Ovary (tissue), 9 donors: ENCODE data around the gene OBSCN. TPM values are rescaled to one million over a fixed set of nuclear protein-coding genes. Genes with fewer than 3 reads are reported as not detected.

Source experiments
- DNase-seq, 5 donors: peaks; one replicate each; pipeline ENCODE4 v3.0.0-alpha.2; 2019 to 2020
- H3K27ac ChIP-seq, 2 donors: fragments of 200-600 bp; one replicate each; pipeline versions ENCODE4 v1.5.1 to v1.8.0; 2019 to 2022
- H3K27me3 ChIP-seq: fragments of 200-600 bp; one replicate; pipeline ENCODE4 v1.8.0; 2022
- H3K36me3 ChIP-seq: fragments of 200-600 bp; sonication (generic); one replicate; pipeline ENCODE4 v1.5.1; 2019
- H3K4me1 ChIP-seq: one replicate; pipeline ENCODE4 v1.8.1; 2013; ENCODE audit warnings: mild to moderate bottlenecking, moderate library complexity; ENCODE audit not compliant: insufficient read depth
- H3K4me3 ChIP-seq: fragments of 200-600 bp; sonication (generic); one replicate; pipeline ENCODE4 v1.5.1; 2017
- H3K9me3 ChIP-seq, 2 donors: fragments of 200-600 bp in 1 of 2; sonication (generic) in 1 of 2; one replicate each; pipeline versions ENCODE4 v1.5.1 to v1.8.1; 2013 to 2019; ENCODE audit warnings: mild to moderate bottlenecking in 1 of 2, moderate library complexity in 1 of 2
- CTCF ChIP-seq, 3 donors: fragments of 450-650 bp in 2 of 3; fragments of 200-600 bp in 1 of 3; IDR thresholded peaks; one replicate each; pipeline versions ENCODE4 v1.5.1 to v1.8.0; 2016 to 2022; ENCODE audit warnings: antibody characterized with exemption in 3 of 3, mild to moderate bottlenecking in 1 of 3
- EP300 ChIP-seq: sonication (generic); formaldehyde crosslinking; IDR thresholded peaks from one replicate; pipeline ENCODE4 v1.6.1; 2017; ENCODE audit warnings: antibody characterized with exemption
- POLR2A ChIP-seq: fragments of 450-650 bp; IDR thresholded peaks from one replicate; pipeline ENCODE4 v1.6.1; 2017; ENCODE audit warnings: antibody characterized with exemption, mild to moderate bottlenecking, moderate library complexity
- WGBS, 3 donors: extraction: QIAGEN DNeasy Blood & Tissue Kit in 1 of 3; methylation state at CpG; one replicate each; pipeline versions ENCODE4 v1.1.5 to v1.1.7; 2013 to 2017; 5-methylcytosine and 5-hydroxymethylcytosine counted together
- intact Hi-C, 4 donors: fragments of 100-400 bp; cut with DNase I; formaldehyde crosslinking; loops; one replicate each; pipeline versions ENCODE4 v1.11.0 to v1.15.1; 2022 to 2023
- polyA plus RNA-seq, 2 donors: library from polyadenylated mRNA; stranded (reverse); fragments of 200-250 nt in 1 of 2; fragments of 350-450 nt in 1 of 2; fragmentation: Illumina TruSeq in 1 of 2; extraction: RNeasy Lipid Tissue Mini Kit (QIAGEN cat#74804) in 1 of 2; gene quantifications; one replicate each; pipeline ENCODE4 v1.2.3, GENCODE V29; 2013 to 2014
- total RNA-seq, 7 donors: library from RNA; depleted of rRNA in 2 of 7; stranded (reverse); fragments of >200 nt in 2 of 7; fragmentation: NEBNext Ultra II Directional in 3 of 7; extraction: Animal tissue kit (Norgen Biotek cat#: 25700) in 3 of 7; gene quantifications; one replicate each; pipeline versions ENCODE4 v1.1.0 to v1.2.4, GENCODE V29; 2016 to 2023
- donor health status: DM: no; HTN: no; CAD: no; lungs with moderate emphysema.
- donor health status: DM: no; HTN: no; CAD: no.
- donor health status: Bipolar disorder and iron deficiency.
- donor health status: DM: yes; HTN: yes; CAD: no.
- donor health status: DM: no; HTN: no; CAD: no.
- donor health status: DM: yes; HTN: yes; CAD: no.

Gene OBSCN
- total and polyA plus RNA-seq, 9 donors: 3.5 to 37.1 (median 29.0) TPM

GRCh38 chr1:228293816-228294500 lies 86.1 kb downstream of the OBSCN start:
- H3K9me3 ChIP-seq: no peaks in the 10 kb centered on the region
- WGBS, 3 donors: 83 to 94% (median 92%) methylated on average over 14 of the region's 14 CpGs
- DNase-seq: peak in 2 of 5 donors; percentile 7 to 27
- H3K4me1 ChIP-seq: no peaks in the 10 kb centered on the region
- no peak overlapping the region for H3K4me3 ChIP-seq
- H3K27me3 ChIP-seq: no peaks in the 10 kb centered on the region
- intact Hi-C loops: loop anchor here in 1 of 4 donors (5.0 kb wide), 1 partner anchor 48 kb away; no protein-coding TSS in a partner anchor
- TF ChIP-seq EP300 (no peak), CTCF (IDR thresholded peaks at IDR 0.05) (no peak), POLR2A (no peak)
- no peak overlapping the region for H3K27ac ChIP-seq
- H3K36me3 ChIP-seq: no peaks in the 10 kb centered on the region

GRCh38 chr1:228294717-228295116 lies 86.9 kb downstream of the OBSCN start:
- WGBS, 3 donors: 94 to 97% (median 94%) methylated on average over 10 of the region's 10 CpGs
- Histone ChIP-seq H3K27me3 (no peaks in the 10 kb centered on the region), H3K4me3 (no peak overlapping the region), H3K27ac (no peak overlapping the region), H3K4me1 (no peaks in the 10 kb centered on the region), H3K9me3 (no peaks in the 10 kb centered on the region), H3K36me3 (no peaks in the 10 kb centered on the region)
- TF ChIP-seq POLR2A (no peak), EP300 (no peak), CTCF (IDR thresholded peaks at IDR 0.05) (no peak)
- DNase-seq: peak in 1 of 5 donors; percentile 21
- intact Hi-C loops: loop anchor here in 1 of 4 donors (5.0 kb wide), 1 partner anchor 48 kb away; no protein-coding TSS in a partner anchor

DNA sequence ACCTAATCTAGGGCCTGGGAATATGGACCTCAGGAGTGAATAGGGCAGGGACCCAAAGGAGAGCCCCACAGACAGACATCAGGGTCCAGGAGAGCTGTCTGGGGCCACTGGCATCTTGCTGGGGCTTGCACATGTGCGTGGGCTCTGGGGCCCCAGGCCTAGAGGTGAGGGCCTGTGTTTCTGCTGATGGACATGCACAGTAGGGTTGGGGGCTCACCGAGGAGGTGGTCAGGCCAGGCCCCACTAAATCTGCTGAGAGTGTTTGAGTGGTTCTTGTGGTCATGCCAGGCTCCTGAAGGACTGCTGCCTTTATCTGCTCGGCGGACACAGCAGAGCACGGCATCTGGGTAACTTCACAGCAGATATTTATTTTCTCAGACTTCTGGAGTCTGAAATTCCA lies 87.4 kb downstream of the OBSCN start:
- Histone ChIP-seq H3K27ac (no peak overlapping the region), H3K27me3 (no peaks in the 10 kb centered on the region), H3K4me1 (no peaks in the 10 kb centered on the region), H3K4me3 (no peak overlapping the region), H3K9me3 (no peaks in the 10 kb centered on the region), H3K36me3 (no peaks in the 10 kb centered on the region)
- 91 to 92% (median 92%) methylated on average over 5 of the region's 5 CpGs for WGBS, 3 donors
- TF ChIP-seq CTCF (IDR thresholded peaks at IDR 0.05) (no peak), POLR2A (no peak), EP300 (no peak)
- no peak for DNase-seq
- intact Hi-C loops: no loop called here

- WGBS, 3 donors: 67 to 69% (median 69%) methylated on average over 2 of the region's 2 CpGs
- TF ChIP-seq CTCF (IDR thresholded peaks at IDR 0.05) (no peak), EP300 (no peak), POLR2A (no peak)
- no peak overlapping the region for H3K4me3 ChIP-seq
- no peaks in the 10 kb centered on the region for H3K36me3 ChIP-seq
- no peak for DNase-seq
- no peaks in the 10 kb centered on the region for H3K4me1 ChIP-seq
- intact Hi-C loops: no loop called here
- no peak overlapping the region for H3K27ac ChIP-seq
- no peaks in the 10 kb centered on the region for H3K9me3 ChIP-seq
- no peaks in the 10 kb centered on the region for H3K27me3 ChIP-seq
Measured at GRCh38 chr1:228295981-228296380, 88.1 kb downstream of the OBSCN start.
